PC-9 (cell line): ENCODE data around the gene RHBDD3.

ENCODE experiments used
- CTCF ChIP-seq: fragments of 200-600 bp; sonication (generic); conservative IDR thresholded peaks from 2 replicates; pipeline ENCODE4 v1.6.1; 2017; ENCODE audit warnings: mixed run types, antibody characterized with exemption, mild to moderate bottlenecking, moderate library complexity
- EZH2 ChIP-seq: fragments of 200-600 bp; sonication (generic); IDR thresholded peaks from 2 replicates; pipeline ENCODE4 v1.8.0; 2017; ENCODE audit warnings: antibody characterized with exemption, low read depth

GRCh38 chr22:29213493-29213892, 54.3 kb downstream of the RHBDD3 start:
- no peak for TF ChIP-seq CTCF
- no peak for TF ChIP-seq EZH2
